Hepatocyte (in vitro differentiated cells): ENCODE data around the gene NUP153. TPM values are rescaled to one million over a fixed set of nuclear protein-coding genes. Genes with fewer than 3 reads are reported as not detected.
"Not testable (repeated sequence)": the region's sequence is repeated elsewhere in the genome, so short reads cannot be mapped to it uniquely, and the experiment has no call there.

ENCODE experiments used
- DNase-seq: peaks from one replicate; pipeline ENCODE4 v3.0.0-alpha.2; 2016; ENCODE audit warnings: low spot score
- H2AFZ ChIP-seq: fragments of 200-600 bp; sonication (generic); 2 replicates; pipeline ENCODE4 v1.6.0; 2016; ENCODE audit warnings: antibody characterized with exemption, mild to moderate bottlenecking
- H3K27ac ChIP-seq: fragments of 200-600 bp; sonication (generic); 2 replicates; pipeline ENCODE4 v1.5.1; 2016; ENCODE audit warnings: mild to moderate bottlenecking
- H3K27me3 ChIP-seq: fragments of 200-600 bp; sonication (generic); 2 replicates; pipeline ENCODE4 v1.6.1; 2016
- H3K36me3 ChIP-seq: fragments of 200-600 bp; sonication (generic); replicated peaks from 2 replicates; pipeline ENCODE4 v1.5.1; 2016; ENCODE audit warnings: low read depth; ENCODE audit not compliant: insufficient read depth
- H3K4me1 ChIP-seq: fragments of 200-600 bp; sonication (generic); 2 replicates; pipeline ENCODE4 v1.5.1; 2016; ENCODE audit warnings: mild to moderate bottlenecking, moderate library complexity; ENCODE audit not compliant: insufficient read depth
- H3K4me2 ChIP-seq: fragments of 200-600 bp; sonication (generic); 2 replicates; pipeline ENCODE4 v1.6.0; 2016
- H3K4me3 ChIP-seq: fragments of 200-600 bp; sonication (generic); 2 replicates; pipeline ENCODE4 v1.5.1; 2016; ENCODE audit warnings: mild to moderate bottlenecking
- H3K79me2 ChIP-seq: fragments of 200-600 bp; sonication (generic); 2 replicates; pipeline ENCODE4 v1.6.0; 2017; ENCODE audit warnings: mild to moderate bottlenecking
- H3K9me2 ChIP-seq: fragments of 200-600 bp; sonication (generic); replicated peaks from 2 replicates; pipeline ENCODE4 v1.6.0; 2017; ENCODE audit warnings: mild to moderate bottlenecking; ENCODE audit not compliant: insufficient read depth
- H3K9me3 ChIP-seq: fragments of 200-600 bp; sonication (generic); 2 replicates; pipeline ENCODE4 v1.5.1; 2016; ENCODE audit warnings: low read depth, mild to moderate bottlenecking
- H4K20me1 ChIP-seq: fragments of 200-600 bp; sonication (generic); 2 replicates; pipeline ENCODE4 v1.6.0; 2016; ENCODE audit warnings: mild to moderate bottlenecking; ENCODE audit not compliant: insufficient read depth, poor library complexity, severe bottlenecking
- CTCF ChIP-seq: fragments of 200-600 bp; sonication (generic); IDR thresholded peaks from 2 replicates; pipeline ENCODE4 v1.5.1; 2016; ENCODE audit warnings: antibody characterized with exemption, mild to moderate bottlenecking; ENCODE audit not compliant: poor library complexity
- EZH2 ChIP-seq: fragments of 200-600 bp; sonication (generic); IDR thresholded peaks from 2 replicates; pipeline ENCODE4 v1.6.1; 2016; ENCODE audit warnings: antibody characterized with exemption, mild to moderate bottlenecking, borderline replicate concordance
- EZH2phosphoT487 ChIP-seq: fragments of 200-600 bp; sonication (generic); IDR thresholded peaks from one replicate; pipeline ENCODE4 v1.6.1; 2018; ENCODE audit warnings: antibody characterized with exemption, mild to moderate bottlenecking, low read depth, moderate library complexity; ENCODE audit not compliant: unreplicated experiment, severe bottlenecking
- WGBS: methylation state at CpG from one replicate; pipeline ENCODE4 v1.1.6; 2016; ENCODE audit warnings: low lambda C conversion rate; ENCODE audit errors: missing lambda C conversion rate; 5-methylcytosine and 5-hydroxymethylcytosine counted together
- polyA plus RNA-seq: library from polyadenylated mRNA; unstranded; fragments of >200 nt; fragmentation: Nextera tagmentation; extraction: Ambion mirVana; gene quantifications from 2 replicates; pipeline ENCODE4 v1.2.1, GENCODE V29; 2016
- total RNA-seq: library from RNA; depleted of rRNA; stranded (reverse); fragments of >200 nt; gene quantifications from 2 replicates; pipeline ENCODE4 v1.2.3, GENCODE V29; 2014

NUP153 gene
- total and polyA plus RNA-seq, 2 experiments from 2014 or later: 7.9 to 31.1 TPM

GRCh38 chr6:17712576-17712975 lies 5.9 kb upstream of the NUP153 start:
- 42% methylated on average over 1 of the region's 1 CpG for WGBS
- no peaks in the 10 kb centered on the region for H3K27me3 ChIP-seq
- no peaks in the 10 kb centered on the region for H3K36me3 ChIP-seq
- H3K4me3 ChIP-seq: no peak overlapping the region
- peak; percentile 12 for DNase-seq
- H4K20me1 ChIP-seq: no peaks in the 10 kb centered on the region
- H3K27ac ChIP-seq: no peak overlapping the region
- H3K9me2 ChIP-seq: no peaks in the 10 kb centered on the region
- H3K4me1 ChIP-seq: peaks cover 11% of the 10 kb centered on the region
- H3K79me2 ChIP-seq: no peaks in the 10 kb centered on the region
- TF ChIP-seq CTCF: no peak
- no peak for TF ChIP-seq EZH2phosphoT487
- TF ChIP-seq EZH2: no peak
- no peak overlapping the region for H2AFZ ChIP-seq
- no peaks in the 10 kb centered on the region for H3K9me3 ChIP-seq
- no peak overlapping the region for H3K4me2 ChIP-seq

- no peak overlapping the region for H3K4me3 ChIP-seq
- H3K27me3 ChIP-seq: no peaks in the 10 kb centered on the region
- no peaks in the 10 kb centered on the region for H3K9me2 ChIP-seq
- H3K4me2 ChIP-seq: no peak overlapping the region
- H3K9me3 ChIP-seq: no peaks in the 10 kb centered on the region
- H2AFZ ChIP-seq: no peak overlapping the region
- WGBS: 75% methylated on average over 3 of the region's 3 CpGs
- no peaks in the 10 kb centered on the region for H3K36me3 ChIP-seq
- no peak overlapping the region for H3K27ac ChIP-seq
- TF ChIP-seq EZH2 (no peak), CTCF (no peak), EZH2phosphoT487 (no peak)
- H4K20me1 ChIP-seq: no peaks in the 10 kb centered on the region
- peaks cover 11% of the 10 kb centered on the region for H3K4me1 ChIP-seq
- peaks cover 7% of the 10 kb centered on the region for H3K79me2 ChIP-seq
- no peak for DNase-seq
Observed at GRCh38 chr6:17710331-17710730, 3.6 kb upstream of the NUP153 start.

DNA sequence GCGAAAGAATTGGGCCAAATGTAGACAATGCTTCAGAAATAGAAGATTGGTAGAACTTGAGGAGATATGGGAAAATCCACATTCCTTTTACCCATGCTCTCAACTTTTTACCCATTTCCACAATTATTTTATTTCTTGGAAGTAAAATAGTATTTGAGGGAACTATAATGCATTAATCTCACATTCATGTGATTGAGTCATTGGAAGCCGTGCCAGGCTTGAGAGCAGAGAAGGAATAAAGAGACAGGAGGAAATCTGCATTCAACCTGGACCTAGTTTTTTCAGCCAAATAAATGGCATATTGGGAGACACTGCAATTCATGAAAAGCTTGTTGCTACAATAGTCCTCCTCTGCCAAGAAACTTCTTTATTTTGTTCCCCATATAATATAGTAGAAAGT lies 2.8 kb upstream of the NUP153 start:
- Histone ChIP-seq H3K4me2 (no peak overlapping the region), H3K27me3 (no peaks in the 10 kb centered on the region), H3K9me2 (no peaks in the 10 kb centered on the region), H3K4me1 (peaks cover 7% of the 10 kb centered on the region), H3K79me2 (peaks cover 16% of the 10 kb centered on the region), H3K4me3 (no peak overlapping the region), H3K9me3 (no peaks in the 10 kb centered on the region), H3K27ac (no peak overlapping the region), H3K36me3 (no peaks in the 10 kb centered on the region), H2AFZ (no peak overlapping the region), H4K20me1 (peaks cover 8% of the 10 kb centered on the region)
- WGBS: 92% methylated on average over 2 of the region's 2 CpGs
- TF ChIP-seq CTCF (no peak), EZH2phosphoT487 (no peak), EZH2 (no peak)
- DNase-seq: no peak

DNA sequence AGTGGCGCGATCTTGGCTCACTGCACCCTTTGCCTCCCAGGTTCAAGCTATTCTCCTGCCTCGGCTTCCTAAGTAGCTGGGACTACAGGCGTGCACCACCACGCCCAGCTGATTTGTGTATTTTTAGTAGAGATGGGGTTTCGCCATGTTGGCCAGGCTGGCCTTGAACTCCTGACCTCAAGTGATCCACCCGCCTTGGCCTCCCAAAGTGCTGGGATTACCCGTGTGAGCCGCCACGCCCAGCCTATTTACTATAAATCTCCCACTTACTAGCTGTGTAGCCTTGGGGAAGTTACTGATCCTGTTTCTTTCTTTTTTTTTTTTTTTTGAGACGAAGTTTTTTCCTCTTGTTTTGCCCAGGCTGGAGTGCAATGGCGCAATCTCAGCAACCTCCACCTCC lies 1.3 kb upstream of the NUP153 start:
- H2AFZ ChIP-seq, H3K4me3 ChIP-seq, H3K36me3 ChIP-seq, H3K9me2 ChIP-seq, DNase-seq, H3K4me1 ChIP-seq, H3K27me3 ChIP-seq, H3K27ac ChIP-seq, H3K4me2 ChIP-seq, H3K9me3 ChIP-seq: not testable (repeated sequence)
- WGBS: 91% methylated on average over 12 of the region's 12 CpGs
- peaks cover 20% of the 10 kb centered on the region for H4K20me1 ChIP-seq
- peaks cover 30% of the 10 kb centered on the region for H3K79me2 ChIP-seq
